Measurements from ENCODE around the gene PRKCE. TPM values are rescaled to one million over a fixed set of nuclear protein-coding genes. Genes with fewer than 3 reads are reported as not detected.

The PRKCE gene
- polyA plus RNA-seq, 3 donors, result 1.3 to 7.7 (median 2.3) TPM

GRCh38 chr2:46071074-46071473 is 419.6 kb downstream of the PRKCE start:
- Histone ChIP-seq H3K36me3 (replicated peaks in 1 of 2; ENCODE audit: control insufficient read depth in 1 of 2, insufficient read depth in 2 of 2, low read length in 2 of 2) (no peaks in the 10 kb centered on the region), H2AFZ (ENCODE audit: insufficient read depth, low read depth, low read length, poor library complexity, severe bottlenecking) (no peak overlapping the region), H3K9ac (ENCODE audit: insufficient read depth, low read length, poor library complexity, severe bottlenecking) (no peak overlapping the region), H3K79me2 (ENCODE audit: insufficient read depth, low read length) (no peaks in the 10 kb centered on the region), H3K27ac (ENCODE audit: low read depth in 1 of 2, low read length in 2 of 2) (no peak overlapping the region), H3K27me3 (ENCODE audit: control insufficient read depth in 2 of 2, insufficient read depth in 2 of 2, low read length in 2 of 2) (no peaks in the 10 kb centered on the region), H3K4me3 (replicated peaks in 1 of 3; ENCODE audit: low read depth in 2 of 3, low read length in 3 of 3) (no peak overlapping the region), H3K4me1 (ENCODE audit: control insufficient read depth in 1 of 2, insufficient read depth in 2 of 2, low read length in 2 of 2) (no peaks in the 10 kb centered on the region), H4K20me1 (ENCODE audit: insufficient read depth, low read length) (no peaks in the 10 kb centered on the region), H3K4me2 (replicated peaks; ENCODE audit: extremely low read depth, low read length, poor library complexity, severe bottlenecking) (no peak overlapping the region), H3K9me3 (replicated peaks in 1 of 2; ENCODE audit: control insufficient read depth in 1 of 2, insufficient read depth in 1 of 2, low read length in 2 of 2) (no peaks in the 10 kb centered on the region)
- Mint-ChIP-seq H3K27me3 (ENCODE audit: low read depth in 3 of 3) (no peaks in the 10 kb centered on the region), H3K4me3 (no peak overlapping the region), H3K27ac (no peak overlapping the region), H3K36me3 (peaks cover 4 to 9% of the 10 kb centered on the region in 2 donors), H3K4me1 (no peaks in the 10 kb centered on the region), H3K9me3 (no peaks in the 10 kb centered on the region)
- 100% methylated on average over 1 of the region's 3 CpGs for WGBS (ENCODE audit: insufficient coverage)
- intact Hi-C loops (cut with micrococcal nuclease), result no loop called here
- no peak for DNase-seq
- no peak for TF ChIP-seq CTCF (IDR thresholded peaks at IDR 0.05)

GRCh38 chr2:46072101-46072820 is 420.8 kb downstream of the PRKCE start:
- Histone ChIP-seq H3K27me3 (ENCODE audit: control insufficient read depth in 2 of 2, insufficient read depth in 2 of 2, low read length in 2 of 2) (no peaks in the 10 kb centered on the region), H3K79me2 (ENCODE audit: insufficient read depth, low read length) (no peaks in the 10 kb centered on the region), H3K4me3 (replicated peaks in 1 of 3; ENCODE audit: low read depth in 2 of 3, low read length in 3 of 3) (no peak overlapping the region), H4K20me1 (ENCODE audit: insufficient read depth, low read length) (no peaks in the 10 kb centered on the region), H3K36me3 (replicated peaks in 1 of 2; ENCODE audit: control insufficient read depth in 1 of 2, insufficient read depth in 2 of 2, low read length in 2 of 2) (no peaks in the 10 kb centered on the region), H3K9ac (ENCODE audit: insufficient read depth, low read length, poor library complexity, severe bottlenecking) (no peak overlapping the region), H3K4me2 (replicated peaks; ENCODE audit: extremely low read depth, low read length, poor library complexity, severe bottlenecking) (no peak overlapping the region), H3K4me1 (ENCODE audit: control insufficient read depth in 1 of 2, insufficient read depth in 2 of 2, low read length in 2 of 2) (no peaks in the 10 kb centered on the region), H3K27ac (ENCODE audit: low read depth in 1 of 2, low read length in 2 of 2) (no peak overlapping the region), H3K9me3 (replicated peaks in 1 of 2; ENCODE audit: control insufficient read depth in 1 of 2, insufficient read depth in 1 of 2, low read length in 2 of 2) (no peaks in the 10 kb centered on the region), H2AFZ (ENCODE audit: insufficient read depth, low read depth, low read length, poor library complexity, severe bottlenecking) (no peak overlapping the region)
- H3K27me3 Mint-ChIP-seq (ENCODE audit: low read depth in 3 of 3), result no peaks in the 10 kb centered on the region
- WGBS (ENCODE audit: insufficient coverage), result 100% methylated on average over 3 of the region's 8 CpGs
- H3K4me3 Mint-ChIP-seq, result no peak overlapping the region
- no peak for TF ChIP-seq CTCF (IDR thresholded peaks at IDR 0.05)
- no peak for DNase-seq
- H3K27ac Mint-ChIP-seq, result no peak overlapping the region
- H3K9me3 Mint-ChIP-seq, result no peaks in the 10 kb centered on the region
- peaks cover 4 to 9% of the 10 kb centered on the region in 2 donors for H3K36me3 Mint-ChIP-seq
- H3K4me1 Mint-ChIP-seq, result no peaks in the 10 kb centered on the region
- intact Hi-C loops (cut with micrococcal nuclease), result no loop called here
